GM12873 (cell line): ENCODE measurements around the gene SQSTM1.

ENCODE experiments used
- CTCF ChIP-seq: IDR thresholded peaks from 2 replicates; pipeline ENCODE4 v1.5.1; 2012; ENCODE audit warnings: low read depth, mild to moderate bottlenecking, moderate library complexity, low read length, control low read depth; ENCODE audit not compliant: insufficient read depth; ENCODE audit errors: missing control alignments

SQSTM1 gene

GRCh38 chr5:179887095-179887494 is 66.4 kb downstream of the SQSTM1 start:
- no peak for TF ChIP-seq CTCF
